AG20443 (cell line): ENCODE results near the gene NRAP.

Experiments used
- DNase-seq: peaks from one replicate; pipeline ENCODE4 v3.0.0; 2012; ENCODE audit warnings: low spot score, mixed read lengths

Gene NRAP

DNA sequence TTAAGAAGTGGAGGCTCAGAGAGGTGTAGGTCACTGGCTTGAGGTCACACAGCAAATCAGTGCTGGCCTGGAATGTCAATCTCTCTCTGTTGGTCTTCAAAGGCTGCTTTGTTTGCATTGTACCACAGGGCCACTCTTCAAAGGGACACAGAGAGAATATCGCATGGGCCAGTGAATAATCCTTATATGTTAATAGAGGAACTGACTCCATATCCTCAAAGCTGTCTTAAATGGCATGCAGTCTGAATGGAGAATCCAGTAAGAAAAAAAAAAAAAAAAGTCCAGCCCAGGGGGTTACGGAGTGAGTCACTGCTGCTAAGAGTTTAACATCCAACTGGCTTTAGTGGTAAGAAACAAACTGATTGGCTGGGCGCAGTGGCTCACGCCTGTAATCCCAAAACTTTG lies 54.1 kb downstream of the NRAP start:
- DNase-seq: peak; percentile 26

DNA sequence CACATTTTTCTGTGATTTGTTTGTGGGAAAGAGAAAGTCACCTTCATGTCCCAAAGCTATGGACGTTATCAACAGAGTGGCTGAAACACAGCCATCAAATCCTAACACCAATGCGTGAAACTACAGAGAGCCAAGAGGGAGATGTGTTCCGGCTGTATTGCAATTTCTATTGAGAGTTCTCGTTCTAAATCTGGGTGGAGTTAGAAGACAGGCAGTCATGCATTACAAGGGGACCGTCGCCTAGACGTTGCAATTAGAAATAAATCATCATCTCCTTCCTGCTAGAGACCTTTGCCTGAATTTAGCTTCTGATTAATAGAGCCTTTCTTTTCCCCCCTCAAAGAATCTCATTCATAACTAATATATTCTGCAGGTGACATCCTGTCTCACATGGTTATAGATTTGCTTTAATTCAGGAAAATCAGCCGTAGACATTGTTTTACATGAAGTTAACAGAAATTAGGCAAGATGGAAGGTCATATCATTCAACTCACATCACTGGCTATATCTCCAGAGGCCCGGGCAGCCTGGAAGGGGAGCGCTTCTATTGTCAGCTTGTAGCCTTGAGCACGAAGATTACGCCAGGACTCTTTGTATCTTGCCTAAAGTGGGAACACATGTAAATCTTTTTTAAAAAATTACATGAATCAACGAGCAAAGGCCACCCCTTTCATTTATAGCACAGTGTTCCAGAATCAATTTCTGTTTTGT lies 58.4 kb downstream of the NRAP start:
- DNase-seq: no peak

DNA sequence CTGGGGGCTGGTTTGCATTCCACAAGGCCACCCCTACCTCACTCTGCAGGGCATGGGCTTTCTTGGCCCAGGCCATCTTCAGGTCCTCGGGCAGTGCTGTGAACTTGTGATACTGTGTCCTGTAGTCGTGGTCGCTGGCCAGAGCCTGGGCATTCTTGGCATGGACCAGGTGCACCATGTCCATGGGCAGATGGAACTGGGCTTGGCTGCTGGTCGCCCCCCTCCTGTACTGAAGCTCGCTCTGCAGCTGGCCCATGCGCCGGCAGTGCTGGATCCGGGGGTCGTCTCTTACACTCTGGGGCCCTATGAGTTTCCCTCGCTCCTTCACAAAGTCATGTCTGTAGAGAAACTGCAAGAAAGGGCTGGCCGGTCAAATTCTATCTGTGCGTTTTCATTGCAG lies 59.3 kb downstream of the NRAP start:
- DNase-seq: no peak

- no peak for DNase-seq
Measured at GRCh38 chr10:113603057-113603777, 60.6 kb downstream of the NRAP start.

DNA sequence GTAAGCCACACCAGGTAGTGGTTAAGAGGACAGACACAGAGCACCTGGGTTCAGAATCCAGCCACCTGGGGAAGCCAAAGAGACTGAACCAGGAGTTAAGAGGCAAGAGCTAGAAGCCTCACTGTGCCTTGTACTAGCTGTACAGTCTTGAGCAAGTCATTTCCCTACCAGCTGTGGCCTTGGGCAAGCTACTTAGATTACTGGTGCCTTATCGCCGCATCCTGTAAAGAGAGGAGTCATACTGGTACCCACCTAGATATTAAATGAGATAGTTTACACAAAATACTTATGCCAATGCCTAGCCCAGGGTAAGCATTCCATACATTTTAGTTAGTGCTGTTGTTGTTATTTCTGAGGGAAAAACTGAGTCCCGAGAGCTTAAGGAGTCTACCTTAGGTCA lies 63.3 kb downstream of the NRAP start:
- no peak for DNase-seq

DNA sequence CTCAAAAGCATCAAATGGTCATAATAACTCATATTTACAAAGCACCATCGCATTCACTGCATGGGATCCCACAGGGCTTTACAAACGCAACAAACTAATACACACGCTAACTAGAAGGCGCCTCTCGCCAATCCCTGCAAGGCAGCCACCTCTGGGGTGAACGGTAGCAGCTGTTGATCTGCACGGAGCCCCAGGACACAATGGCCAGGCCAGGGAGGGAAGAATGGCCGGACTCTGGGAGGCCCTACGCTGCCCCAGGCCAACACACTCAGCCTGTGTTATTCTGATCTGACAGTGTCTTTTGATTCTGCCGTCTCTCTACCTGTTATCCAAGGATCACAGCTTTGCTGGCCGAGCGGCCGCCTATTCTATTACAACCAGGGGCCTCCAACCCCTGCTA lies 69.2 kb downstream of the NRAP start:
- DNase-seq: no peak

DNA sequence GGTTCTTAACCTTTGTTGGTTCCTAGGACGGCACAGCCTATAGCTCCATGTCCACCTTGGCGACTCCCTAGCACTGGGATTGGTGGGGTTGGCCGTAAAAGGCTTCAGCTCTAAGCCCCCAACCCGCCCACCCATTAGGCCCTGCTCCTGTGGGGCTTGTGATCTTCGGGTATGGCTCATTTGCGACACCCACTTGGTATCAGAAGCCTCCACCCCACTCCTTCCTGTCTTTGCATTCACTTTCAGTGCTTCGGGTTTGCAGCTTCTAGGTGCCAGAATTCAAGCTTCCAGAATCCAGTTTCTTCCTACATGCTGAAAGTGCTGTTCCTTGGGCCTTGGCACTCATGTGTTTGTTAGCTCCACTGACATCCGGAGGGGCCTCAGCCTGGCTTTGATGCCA lies 71.5 kb downstream of the NRAP start:
- no peak for DNase-seq

GRCh38 chr10:113590581-113590980 lies 73.3 kb downstream of the NRAP start:
- DNase-seq: no peak

DNA sequence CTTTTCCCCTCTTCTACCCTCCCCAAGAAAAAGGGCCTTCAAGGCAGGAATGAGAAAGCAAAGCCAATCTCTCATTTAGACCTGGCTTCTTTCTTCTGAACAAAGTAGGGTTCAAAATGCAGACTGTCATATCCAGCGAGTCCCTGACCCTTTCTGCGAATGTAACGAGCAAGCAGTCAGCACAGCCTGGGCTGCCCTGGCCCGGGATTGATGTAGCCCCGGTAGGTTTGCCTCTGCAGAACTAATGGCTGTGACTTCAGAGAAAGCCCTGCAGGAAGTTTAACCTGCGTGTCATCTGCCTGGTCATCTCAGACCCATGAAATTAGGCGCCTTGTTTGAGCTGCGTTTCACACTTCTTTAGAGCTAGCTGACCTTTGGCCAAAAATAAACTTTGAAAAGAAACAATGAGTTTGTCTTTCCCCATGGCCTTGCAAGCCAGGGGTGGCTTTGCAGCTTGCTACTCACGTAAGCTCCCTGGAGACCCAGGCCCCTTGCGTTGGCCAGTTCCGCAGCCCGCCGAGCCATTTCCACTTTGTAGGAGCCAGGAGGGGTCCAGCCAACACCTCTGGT lies 74.6 kb downstream of the NRAP start:
- no peak for DNase-seq

GRCh38 chr10:113585949-113586348 lies 77.9 kb downstream of the NRAP start:
- DNase-seq: no peak

- no peak for DNase-seq
Measured at GRCh38 chr10:113583571-113583970, 80.3 kb downstream of the NRAP start.

GRCh38 chr10:113581092-113581491 lies 82.7 kb downstream of the NRAP start:
- DNase-seq: no peak

- no peak for DNase-seq
Measured at GRCh38 chr10:113578773-113579172, 85.1 kb downstream of the NRAP start.

DNA sequence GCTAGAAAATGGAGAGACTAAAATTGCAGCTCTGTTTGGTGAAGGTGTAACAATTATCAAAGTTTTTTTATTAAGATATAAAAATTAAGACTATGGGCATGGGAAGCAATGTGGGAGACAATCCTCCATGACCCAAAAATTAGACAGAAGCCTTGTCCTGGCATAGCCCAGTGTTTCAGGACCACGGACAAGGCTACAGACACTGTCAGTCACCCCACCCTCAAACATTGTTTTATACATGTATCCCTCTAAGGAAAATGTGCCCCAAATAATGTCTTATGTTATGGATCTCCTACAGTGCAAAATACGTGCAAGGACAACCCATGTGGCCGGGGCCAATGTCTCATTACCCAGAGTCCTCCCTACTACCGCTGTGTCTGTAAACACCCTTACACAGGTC lies 87.0 kb downstream of the NRAP start:
- peak; percentile 51 for DNase-seq

- no peak for DNase-seq
Measured at GRCh38 chr10:113573368-113573767, 90.5 kb downstream of the NRAP start.

GRCh38 chr10:113572520-113573290 lies 91.1 kb downstream of the NRAP start:
- no peak for DNase-seq

- no peak for DNase-seq
Measured at GRCh38 chr10:113569576-113569975, 94.3 kb downstream of the NRAP start.

GRCh38 chr10:113566888-113567287 lies 97.0 kb downstream of the NRAP start:
- no peak for DNase-seq

GRCh38 chr10:113565364-113565763 lies 98.5 kb downstream of the NRAP start:
- DNase-seq: no peak

GRCh38 chr10:113563306-113564088 lies 100.3 kb downstream of the NRAP start:
- peak; percentile 94 for DNase-seq

DNA sequence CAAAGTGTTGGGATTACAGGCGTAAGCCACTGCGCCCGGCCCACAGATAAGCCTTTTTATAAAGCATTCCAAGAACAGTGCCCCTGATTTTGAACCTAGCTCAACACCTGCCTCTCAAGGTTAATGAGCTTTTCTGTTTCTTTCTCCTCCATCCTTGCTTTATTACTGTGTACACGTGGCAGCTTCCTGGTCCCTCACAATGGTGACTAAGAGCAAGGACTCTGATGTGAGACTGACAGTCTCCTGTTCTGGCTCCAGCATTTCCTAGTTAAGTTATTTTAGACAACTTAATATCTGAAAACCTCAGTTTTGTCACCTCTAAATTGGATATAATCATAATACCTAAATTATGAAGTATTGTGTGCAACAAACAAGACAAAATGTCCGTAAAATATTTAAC lies 101.1 kb downstream of the NRAP start:
- DNase-seq: no peak

DNA sequence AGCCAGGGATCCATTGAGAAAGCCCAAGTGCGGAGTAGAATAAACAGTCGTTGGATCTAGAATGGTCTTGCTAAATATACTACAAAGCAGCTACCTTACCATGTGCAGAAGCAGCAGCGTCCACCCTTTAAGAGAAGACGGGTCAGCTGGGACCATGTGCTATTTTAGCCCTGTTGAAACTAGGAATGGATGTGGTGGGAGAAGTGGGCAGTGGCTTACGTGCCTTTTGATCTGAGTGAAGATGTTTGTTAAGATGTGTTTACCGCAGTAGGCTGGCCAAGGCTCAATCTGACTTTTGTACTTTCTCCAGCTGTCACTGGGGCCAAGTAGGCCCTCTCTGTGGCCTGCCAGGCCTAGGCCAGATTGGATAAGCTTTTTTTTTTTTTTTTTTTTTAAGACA lies 101.8 kb downstream of the NRAP start:
- no peak for DNase-seq
